ENCODE data around the gene BCAP31.
A peak's percentile ranks its signal among the peaks of the same experiment; 100 is the strongest.

BCAP31 gene

DNA sequence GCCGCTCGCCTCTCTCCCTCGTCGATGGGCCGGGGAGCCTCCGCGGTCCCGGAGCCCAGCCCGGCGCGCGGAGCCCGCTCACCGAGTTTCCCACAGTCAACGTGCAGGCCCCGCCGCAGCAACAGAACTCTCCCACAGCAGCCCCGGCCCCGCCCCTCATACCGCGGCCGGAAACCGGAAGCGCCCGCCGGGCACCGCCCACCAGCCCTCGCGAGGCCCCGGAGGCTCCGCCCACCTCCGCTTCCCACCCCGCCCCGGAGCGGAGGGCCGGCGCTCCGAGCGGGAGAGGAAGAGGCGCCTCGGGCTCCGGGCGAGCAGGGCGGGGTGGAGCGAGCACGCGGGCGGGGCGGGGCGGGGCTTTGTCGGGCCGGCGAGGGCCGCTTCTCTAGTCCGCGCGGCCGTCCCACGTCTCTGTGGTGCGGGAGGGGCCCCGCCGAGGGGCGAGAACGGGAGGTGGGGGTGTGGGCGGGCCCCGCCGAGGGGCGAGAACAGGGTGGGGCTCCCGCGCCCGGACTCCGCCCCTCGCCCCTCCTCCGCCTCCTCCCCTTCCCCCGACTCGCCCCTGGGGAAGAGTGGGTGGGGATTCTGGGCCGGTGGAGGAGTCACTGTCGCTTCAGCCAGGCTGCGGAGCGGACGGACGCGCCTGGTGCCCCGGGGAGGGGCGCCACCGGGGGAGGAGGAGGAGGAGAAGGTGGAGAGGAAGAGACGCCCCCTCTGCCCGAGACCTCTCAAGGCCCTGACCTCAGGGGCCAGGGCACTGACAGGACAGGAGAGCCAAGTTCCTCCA lies at the start of gene BCAP31, which contains the start of gene ABCD1:
BCAP31 (minus strand) TSS at position 136 of the 787 bp plus-strand sequence. CDS start 1,143 bp downstream, outside the sequence.
ABCD1 (plus strand) TSS at position 605 of the 787 bp plus-strand sequence. CDS start 411 bp downstream, outside the sequence.
- DNase-seq (ENCODE audit: low read depth in 2 of 2): peak; percentile 75 to 77

DNA sequence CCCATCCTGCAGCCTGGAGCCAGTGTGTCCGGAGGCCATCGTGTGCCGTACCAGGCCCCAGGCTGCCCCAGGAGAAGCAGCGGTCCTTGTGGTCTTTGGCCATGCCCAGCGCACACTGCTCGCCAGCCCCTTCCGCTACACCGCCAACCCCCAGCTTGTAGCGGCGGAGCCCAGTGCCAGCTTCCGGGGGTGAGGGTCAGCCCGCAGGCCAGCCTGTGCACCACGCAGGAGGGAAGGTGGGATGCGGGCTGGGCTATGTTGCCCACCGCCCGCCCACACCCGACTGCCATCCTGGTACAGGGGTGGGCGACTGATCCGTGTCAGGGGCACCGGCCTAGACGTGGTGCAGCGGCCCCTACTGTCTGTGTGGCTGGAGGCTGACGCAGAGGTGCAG lies 49.0 kb upstream of the BCAP31 start:
- DNase-seq (ENCODE audit: low read depth in 2 of 2): no peak

DNA sequence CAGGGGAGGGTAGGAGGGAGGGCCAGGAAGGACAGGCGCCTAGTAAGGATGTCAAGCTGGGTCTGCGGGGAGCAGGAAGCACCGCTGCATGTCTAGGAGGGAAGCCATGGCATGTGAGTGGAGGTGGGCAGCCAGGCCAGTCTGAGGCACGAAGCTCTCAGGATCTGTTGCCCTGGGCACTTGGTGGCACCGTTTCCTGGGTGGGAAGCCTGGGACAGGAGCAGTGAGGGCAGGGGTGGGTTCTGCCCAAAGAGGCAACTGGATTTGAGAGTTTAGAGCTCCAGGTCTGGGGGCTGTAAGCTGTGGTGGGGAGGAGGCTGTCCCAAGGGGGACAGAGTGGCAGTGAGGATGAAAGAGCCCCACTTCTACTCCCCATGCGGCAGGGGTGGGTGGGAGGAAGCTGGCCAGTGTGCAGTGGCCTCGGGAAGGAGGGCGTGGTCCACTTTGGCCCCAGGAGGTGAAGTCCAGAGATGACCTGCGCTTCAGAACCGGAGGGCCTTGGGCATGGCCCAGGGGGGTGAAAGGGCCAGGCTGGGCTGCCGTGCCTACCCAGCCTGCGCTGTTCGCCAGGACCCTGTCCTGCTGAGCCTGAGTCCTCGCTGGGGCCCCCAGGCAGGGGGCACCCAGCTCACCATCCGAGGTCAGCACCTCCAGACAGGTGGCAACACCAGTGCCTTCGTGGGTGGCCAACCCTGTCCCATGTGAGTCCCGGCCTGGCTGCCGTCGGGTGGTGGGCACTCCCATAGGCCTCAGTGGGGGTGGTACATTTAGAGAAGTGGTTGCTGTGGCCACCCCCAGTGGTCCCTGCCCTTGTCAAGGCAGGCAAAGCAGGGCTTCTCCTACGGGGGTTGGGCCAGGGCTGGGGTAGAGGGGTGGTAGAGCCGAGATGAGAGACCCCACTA lies 48.4 kb upstream of the BCAP31 start:
- DNase-seq (ENCODE audit: low read depth in 2 of 2): no peak

DNA sequence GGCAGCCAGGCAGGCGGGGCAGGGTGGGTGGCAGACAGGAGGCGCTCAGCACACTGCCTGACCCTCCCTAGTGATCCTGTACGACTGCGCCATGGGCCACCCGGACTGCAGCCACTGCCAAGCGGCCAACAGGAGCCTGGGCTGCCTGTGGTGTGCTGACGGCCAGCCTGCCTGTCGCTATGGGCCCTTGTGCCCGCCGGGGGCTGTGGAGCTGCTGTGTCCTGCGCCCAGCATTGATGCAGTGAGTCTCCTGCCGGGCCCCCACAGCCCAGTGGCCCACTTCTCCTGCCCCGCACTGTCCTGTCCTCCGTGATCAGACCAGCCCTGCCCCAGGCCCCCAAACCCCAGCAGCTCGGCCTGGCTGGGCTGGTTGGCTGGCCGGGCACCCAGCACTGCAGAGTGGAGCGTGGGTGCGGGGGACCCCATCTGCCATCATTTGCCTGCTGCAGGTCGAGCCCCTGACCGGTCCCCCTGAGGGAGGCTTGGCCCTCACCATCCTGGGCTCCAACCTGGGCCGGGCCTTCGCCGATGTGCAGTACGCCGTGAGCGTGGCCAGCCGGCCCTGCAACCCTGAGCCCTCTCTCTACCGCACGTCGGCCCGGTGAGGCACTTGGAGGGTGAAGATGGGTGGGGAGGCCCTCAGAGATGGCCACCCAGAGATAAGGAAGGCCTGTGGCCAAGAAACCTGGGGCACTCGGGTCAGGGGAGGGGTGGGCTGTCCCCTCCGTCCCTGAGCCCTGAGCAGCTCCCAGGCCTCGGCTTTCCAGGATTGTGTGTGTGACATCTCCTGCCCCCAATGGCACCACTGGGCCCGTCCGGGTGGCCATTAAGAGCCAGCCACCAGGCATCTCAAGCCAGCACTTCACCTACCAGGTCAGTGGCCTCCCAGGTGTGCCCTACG lies 47.5 kb upstream of the BCAP31 start:
- no peak for DNase-seq (ENCODE audit: low read depth in 2 of 2)

DNA sequence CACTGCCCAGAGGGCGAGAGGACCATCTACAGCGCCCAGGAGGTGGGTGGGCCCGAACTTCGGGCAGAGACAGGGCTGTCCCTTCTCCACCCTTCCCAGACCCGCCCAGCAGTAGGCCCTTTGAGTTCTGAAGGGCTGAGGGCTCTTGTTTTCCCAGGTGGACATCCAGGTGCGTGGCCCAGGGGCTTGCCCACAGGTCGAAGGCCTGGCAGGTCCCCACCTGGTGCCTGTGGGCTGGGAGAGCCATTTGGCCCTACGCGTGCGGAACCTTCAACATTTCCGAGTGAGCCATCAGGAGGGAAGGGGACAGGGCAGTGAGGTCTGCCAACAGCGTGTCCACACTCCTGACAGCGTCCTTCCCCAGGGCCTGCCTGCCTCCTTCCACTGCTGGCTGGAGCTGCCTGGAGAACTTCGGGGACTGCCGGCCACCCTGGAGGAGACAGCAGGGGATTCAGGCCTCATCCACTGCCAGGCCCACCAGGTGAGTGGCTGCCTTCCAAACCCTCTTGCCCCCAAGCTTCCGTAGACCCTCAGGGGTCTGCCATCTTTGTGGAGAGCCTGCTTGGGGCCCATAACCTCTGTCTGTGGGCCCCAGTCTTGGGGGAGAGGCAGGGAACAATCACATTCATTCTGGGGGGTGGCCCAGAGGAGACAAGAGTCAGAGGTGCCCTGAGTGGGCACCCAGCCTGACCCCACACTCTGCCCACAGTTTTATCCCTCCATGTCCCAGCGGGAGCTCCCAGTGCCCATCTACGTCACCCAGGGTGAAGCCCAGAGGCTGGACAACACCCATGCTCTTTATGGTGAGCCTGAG lies 46.6 kb upstream of the BCAP31 start:
- DNase-seq (ENCODE audit: low read depth in 2 of 2): no peak

DNA sequence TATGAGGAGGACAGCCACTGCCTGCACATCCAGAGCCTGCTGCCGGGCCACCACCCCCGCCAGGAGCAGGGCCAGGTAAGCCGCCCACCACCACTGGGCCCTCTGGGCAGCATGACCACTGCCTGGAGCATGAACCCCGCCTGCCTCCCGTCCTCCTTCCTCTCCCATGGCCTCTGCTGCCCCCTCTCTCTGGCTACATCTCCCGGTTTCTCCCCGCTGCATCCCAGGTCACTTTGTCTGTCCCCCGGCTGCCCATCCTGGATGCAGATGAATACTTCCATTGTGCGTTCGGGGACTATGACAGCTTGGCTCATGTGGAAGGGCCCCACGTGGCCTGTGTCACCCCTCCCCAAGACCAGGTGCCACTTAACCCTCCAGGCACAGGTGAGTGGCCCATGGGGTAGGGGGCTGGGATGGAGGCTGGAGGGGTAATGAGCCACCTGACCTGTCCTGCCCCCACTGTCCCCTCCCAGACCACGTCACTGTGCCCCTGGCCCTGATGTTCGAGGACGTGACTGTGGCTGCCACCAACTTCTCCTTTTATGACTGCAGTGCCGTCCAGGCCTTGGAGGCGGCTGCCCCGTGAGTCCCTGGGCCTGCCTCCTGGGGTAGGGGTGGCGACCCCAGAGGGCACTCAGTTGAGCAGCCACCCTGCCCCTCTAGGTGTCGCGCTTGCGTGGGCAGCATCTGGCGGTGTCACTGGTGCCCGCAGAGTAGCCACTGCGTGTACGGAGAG lies 45.8 kb upstream of the BCAP31 start:
- no peak for DNase-seq (ENCODE audit: low read depth in 2 of 2)

DNA sequence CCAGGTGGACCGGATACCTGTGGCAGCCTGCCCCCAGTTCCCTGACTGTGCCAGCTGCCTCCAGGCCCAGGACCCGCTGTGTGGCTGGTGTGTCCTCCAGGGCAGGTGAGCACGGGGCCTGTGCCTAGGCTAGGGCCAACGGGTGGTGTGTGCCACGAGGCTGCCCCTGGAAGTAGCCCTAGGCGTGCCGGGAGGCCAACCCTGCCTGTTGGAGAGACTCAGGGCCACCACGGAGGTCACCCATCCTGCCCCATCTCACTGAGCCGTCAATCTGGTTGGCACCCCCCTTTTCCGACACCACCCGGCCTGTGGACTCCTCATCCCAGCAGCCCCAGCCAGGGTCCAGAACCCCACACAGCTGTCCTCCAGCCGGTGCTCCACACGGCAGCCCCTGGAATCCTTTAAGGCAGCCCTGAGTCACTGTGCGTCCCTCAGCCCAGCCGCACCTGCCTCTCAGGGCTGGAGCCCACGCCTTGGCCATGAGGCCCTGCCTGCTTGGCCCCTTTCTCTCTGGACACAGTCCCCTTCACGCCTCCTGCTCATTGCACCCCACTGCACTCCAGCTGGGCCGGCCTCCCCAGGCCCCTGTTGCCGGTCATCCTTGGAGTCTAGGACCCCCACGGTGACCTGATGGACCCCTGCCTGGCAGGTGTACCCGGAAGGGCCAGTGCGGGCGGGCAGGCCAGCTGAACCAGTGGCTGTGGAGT lies 45.1 kb upstream of the BCAP31 start:
- no peak for DNase-seq (ENCODE audit: low read depth in 2 of 2)

DNA sequence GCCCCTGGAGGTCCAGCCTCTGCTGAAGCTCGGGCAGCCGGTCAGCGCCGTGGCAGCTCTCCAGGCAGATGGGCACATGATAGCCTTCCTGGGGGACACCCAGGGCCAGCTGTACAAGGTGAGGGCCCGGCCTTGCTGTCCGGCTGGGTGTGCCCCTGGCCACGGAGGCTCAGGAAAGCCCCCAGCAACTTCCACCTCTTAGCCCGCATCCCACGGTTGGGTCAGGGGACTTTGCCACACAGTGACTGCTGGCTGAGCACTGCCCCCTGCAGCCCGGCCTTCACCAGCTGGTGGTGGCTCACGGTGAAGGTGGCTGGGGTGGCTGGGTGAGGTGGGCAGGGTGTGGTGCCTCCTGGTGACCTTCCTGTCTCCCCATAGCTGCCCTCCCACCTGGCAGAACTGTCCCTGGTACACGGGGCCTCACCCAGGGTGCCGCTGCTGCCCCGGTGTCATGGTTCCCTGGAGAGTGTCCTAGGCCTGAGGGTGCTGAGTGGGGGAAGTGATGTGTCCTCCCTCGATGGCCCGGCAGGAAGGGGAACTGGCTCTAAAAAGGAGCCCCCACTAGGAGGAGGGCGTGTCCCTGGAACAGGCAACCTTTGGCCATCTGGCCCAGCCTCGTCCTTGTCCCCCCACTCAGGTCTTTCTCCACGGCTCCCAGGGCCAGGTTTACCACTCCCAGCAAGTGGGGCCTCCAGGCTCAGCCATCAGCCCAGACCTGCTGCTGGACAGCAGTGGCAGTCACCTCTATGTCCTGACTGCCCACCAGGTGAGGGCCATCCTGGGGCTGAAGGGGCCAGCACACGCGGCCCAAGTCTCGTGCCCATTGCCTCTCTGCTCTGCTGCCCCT lies 44.3 kb upstream of the BCAP31 start:
- DNase-seq (ENCODE audit: low read depth in 2 of 2): no peak

DNA sequence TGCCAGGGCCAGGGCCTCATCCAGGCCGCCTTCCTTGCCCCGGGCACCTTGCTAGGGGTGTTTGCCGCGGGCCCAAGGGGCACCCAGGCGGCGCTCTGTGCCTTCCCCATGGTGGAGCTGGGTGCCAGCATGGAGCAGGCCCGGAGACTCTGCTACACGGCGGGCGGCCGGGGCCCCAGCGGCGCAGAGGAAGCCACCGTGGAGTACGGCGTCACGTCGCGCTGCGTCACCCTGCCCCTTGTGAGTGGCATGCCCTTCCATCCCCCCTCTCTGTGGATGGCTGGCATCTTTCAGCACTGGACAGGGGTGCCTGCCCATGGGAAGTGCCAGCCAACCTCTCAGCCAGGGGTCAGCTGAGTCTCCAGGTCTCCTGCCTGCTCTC lies 43.5 kb upstream of the BCAP31 start:
- DNase-seq (ENCODE audit: low read depth in 2 of 2): no peak

DNA sequence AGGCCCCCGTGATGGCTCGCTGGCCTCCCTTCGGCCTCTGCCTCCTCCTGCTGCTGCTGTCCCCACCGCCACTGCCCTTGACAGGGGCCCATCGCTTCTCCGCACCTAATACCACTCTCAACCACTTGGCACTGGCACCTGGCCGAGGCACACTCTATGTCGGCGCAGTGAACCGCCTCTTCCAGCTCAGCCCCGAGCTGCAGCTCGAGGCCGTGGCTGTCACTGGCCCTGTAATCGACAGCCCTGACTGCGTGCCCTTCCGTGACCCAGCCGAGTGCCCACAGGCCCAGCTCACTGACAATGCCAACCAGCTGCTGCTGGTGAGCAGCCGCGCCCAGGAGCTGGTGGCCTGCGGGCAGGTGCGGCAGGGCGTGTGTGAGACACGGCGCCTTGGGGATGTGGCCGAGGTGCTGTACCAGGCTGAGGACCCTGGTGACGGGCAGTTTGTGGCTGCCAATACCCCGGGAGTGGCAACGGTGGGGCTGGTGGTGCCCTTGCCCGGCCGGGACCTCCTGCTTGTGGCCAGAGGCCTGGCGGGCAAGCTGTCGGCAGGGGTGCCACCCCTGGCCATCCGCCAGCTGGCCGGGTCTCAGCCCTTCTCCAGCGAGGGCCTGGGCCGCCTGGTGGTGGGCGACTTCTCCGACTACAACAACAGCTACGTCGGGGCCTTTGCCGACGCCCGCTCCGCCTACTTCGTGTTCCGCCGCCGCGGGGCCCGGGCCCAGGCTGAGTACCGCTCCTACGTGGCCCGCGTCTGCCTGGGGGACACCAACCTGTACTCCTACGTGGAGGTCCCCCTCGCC lies 42.9 kb upstream of the BCAP31 start:
- DNase-seq (ENCODE audit: low read depth in 2 of 2): no peak

DNA sequence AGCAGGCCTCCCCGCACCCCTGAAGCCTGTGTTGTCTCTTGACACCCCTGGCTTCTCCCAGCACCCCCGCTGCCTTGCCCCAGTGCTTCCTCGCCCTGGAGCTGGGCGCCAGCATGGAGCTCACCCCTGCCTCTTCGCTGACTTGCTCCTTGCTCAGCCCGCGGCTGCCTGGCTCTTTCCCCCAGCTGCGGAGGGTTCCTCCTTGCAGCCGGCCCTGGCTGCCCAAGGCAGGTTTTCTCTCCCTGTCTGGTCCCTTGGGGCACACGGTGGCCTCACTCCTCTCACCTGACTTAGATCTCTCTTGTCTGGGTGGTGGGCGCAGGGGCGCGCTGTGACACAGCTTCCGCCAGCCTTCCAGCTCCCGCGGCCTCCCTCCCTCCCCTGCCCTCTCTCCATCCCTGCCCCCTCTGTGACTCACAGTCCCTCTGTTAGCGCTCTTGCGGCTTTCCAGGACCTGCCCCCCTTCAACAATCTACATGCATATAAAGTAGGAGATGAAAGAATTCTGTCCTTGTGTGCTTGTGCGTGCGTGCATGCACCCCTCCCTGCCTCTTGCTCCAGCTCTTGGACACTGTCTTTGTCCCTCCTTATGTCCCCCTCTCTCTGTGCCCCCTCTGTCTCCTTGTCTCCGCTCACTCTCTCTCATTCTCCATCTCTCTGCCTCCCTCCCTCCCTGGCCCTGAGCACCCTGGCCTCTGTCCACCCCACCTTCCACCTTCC lies 42.1 kb upstream of the BCAP31 start:
- no peak for DNase-seq (ENCODE audit: low read depth in 2 of 2)

DNA sequence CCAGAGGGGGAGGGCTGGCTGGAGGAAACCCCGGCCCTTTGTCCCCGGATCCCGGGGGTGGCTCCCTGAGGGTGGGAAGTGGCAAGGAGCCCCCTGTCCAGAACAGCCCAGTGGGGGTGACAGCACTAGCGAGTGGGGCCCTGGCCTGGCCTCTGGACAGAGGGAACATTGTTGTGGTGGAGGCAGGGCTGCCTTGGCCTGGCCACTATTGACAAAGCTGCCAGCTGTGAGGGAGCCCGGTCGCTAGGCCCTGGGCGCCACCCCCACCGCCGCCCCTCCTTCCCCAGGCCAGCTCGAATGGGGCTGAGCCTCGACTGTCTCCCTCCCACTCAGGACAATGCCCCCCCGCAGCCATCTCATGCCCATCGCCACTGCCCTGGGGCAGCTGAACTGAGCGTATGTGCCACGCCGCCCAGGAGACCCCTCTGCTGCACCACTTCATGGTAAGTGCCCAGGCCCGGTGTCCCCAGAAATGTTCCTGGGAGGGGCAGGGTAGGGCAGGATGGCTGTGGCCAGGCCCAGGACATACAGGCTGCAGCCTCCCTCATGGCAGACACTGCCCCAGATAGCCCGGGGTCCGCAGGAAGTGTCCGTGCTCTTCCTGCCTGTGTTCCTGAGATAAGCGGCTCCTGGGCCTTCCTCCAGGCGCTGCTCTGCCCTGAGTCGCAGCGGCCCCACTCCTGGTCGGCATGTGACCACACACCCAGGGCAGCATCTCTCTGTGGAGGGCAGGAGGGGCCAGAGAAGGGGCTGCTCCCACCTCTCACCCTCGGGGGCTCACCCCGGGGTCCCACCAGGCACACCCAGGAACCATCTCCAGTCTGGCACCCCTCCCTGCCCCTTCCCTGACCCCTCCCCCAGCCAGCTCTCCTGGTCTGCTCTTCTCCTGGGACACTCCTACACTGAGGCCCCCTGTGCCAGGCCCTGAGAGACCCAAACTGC lies 41.2 kb upstream of the BCAP31 start:
- DNase-seq (ENCODE audit: low read depth in 2 of 2): no peak

DNA sequence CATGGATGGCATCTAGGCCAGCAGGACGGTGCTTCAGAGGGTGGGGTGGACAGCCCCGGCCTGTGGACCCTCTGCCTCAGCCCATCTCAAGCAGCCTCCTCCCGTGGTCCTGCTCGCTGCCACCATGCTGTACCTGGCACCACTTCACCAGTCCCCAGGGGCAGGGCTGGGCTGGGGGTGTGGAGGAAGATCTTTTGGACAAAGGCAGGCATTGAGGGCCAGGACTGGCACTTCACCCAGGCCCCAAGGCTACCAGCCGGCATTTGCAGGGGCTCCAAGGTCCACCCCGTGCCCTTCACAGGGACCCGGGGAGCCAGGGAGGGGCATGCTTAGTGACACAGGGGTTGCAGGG lies 40.6 kb upstream of the BCAP31 start:
- no peak for DNase-seq (ENCODE audit: low read depth in 2 of 2)

DNA sequence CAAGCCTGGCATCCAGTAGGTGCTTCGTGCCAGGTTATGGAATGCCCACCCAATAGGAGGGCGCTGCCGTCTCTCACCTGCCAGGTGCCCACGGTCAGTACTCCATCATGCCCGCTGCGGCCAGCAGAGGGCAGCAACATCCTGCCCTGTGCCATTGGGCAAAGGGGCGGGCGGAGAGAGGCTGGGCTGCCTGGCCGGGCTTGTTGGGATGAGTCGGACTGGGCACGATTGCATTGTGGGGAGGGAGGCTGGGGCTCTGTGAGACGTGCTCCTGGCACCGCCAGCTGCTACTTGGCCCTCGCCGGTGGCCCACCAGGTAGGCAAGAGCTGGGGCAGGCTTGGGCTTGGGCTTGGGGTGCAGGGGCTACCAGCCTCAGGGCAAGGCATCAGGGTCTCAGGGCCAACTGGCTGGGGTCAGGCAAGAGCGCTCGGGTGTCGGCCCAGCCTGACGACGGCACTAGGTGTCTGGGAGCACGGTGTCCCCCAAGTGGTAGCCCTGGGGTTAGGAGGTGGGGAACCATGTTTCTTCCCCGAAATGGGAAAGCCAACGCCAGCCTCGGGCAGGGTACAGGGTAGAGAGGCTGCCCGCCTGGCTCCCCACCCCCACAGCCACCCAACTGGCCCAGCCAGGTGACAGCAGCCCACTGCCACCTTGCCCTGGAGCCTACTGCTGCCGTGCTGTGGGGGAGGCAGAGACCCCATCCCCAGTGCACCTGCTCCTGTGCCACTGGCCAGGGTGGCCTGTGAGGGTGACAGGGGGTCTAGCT lies 40.0 kb upstream of the BCAP31 start, which contains the start of gene PLXNB3:
PLXNB3 (plus strand) TSS at position 261 of the 767 bp plus-strand sequence. CDS start 1,287 bp downstream, outside the sequence.
- DNase-seq (ENCODE audit: low read depth in 2 of 2): peak; percentile 38 to 51

DNA sequence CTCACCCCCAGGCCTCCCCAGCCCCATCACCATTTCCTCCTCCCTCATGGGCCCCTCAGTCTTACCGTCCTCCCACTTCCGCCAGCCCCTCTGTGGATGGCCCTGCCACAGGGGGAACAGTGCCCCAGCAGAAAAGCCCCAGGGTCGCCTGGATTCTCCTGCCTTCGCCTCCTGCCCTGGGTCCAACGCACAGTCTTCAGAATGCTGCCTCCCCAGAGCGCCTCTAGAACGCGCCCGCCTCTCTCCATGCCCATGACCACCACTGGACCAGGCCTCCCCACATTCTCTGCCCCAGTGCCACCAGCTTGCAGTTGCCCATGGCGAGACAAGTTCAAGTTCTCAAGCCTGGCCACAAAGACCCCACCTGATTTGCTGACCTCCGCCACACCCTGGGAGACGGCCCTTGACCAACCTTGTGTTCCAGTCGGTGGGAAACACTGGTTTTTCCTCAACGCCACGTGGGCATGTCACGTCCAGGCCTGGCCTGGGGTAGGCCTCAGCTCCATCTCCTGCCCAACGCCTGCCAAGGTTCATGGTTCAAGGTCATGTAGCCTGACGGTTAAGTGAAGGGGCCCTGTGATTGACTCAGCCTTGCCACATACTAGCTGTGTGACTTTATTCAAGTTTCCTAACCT lies 39.2 kb upstream of the BCAP31 start:
- DNase-seq (ENCODE audit: low read depth in 2 of 2): no peak
